ENCODE results near the gene UTS2B.

The UTS2B gene

GRCh38 chr3:191362524-191363090, 32.3 kb upstream of the UTS2B start:
- no peak overlapping the region for H3K4me3 ChIP-seq (ENCODE audit: low read depth, low read length)
- no peaks in the 10 kb centered on the region for H3K9me3 ChIP-seq
- no peak for DNase-seq
- H3K36me3 ChIP-seq: peaks cover 12% of the 10 kb centered on the region
- TF ChIP-seq CTCF (IDR thresholded peaks at IDR 0.05; ENCODE audit: low read depth, low read length): no peak
- no peaks in the 10 kb centered on the region for H3K27me3 ChIP-seq
- H3K4me1 ChIP-seq: 0 out of 2 replicates have a peak, but pooled peaks cover 5% of the 10 kb centered on the region

- H3K27me3 ChIP-seq: no peaks in the 10 kb centered on the region
- no peak overlapping the region for H3K4me3 ChIP-seq (ENCODE audit: low read depth, low read length)
- H3K36me3 ChIP-seq: peaks cover 12% of the 10 kb centered on the region
- no peak for DNase-seq
- 0 out of 2 replicates have a peak, but pooled peaks cover 5% of the 10 kb centered on the region for H3K4me1 ChIP-seq
- TF ChIP-seq CTCF (IDR thresholded peaks at IDR 0.05; ENCODE audit: low read depth, low read length): no peak
- H3K9me3 ChIP-seq: no peaks in the 10 kb centered on the region
Measured at GRCh38 chr3:191362037-191362436, 31.7 kb upstream of the UTS2B start.

GRCh38 chr3:191361456-191361855, 31.1 kb upstream of the UTS2B start:
- H3K9me3 ChIP-seq: no peaks in the 10 kb centered on the region
- no peaks in the 10 kb centered on the region for H3K27me3 ChIP-seq
- peaks cover 12% of the 10 kb centered on the region for H3K36me3 ChIP-seq
- DNase-seq: no peak
- H3K4me1 ChIP-seq: 0 out of 2 replicates have a peak, but pooled peaks cover 5% of the 10 kb centered on the region
- no peak for TF ChIP-seq CTCF (IDR thresholded peaks at IDR 0.05; ENCODE audit: low read depth, low read length)
- no peak overlapping the region for H3K4me3 ChIP-seq (ENCODE audit: low read depth, low read length)

- H3K9me3 ChIP-seq: no peaks in the 10 kb centered on the region
- no peak overlapping the region for H3K4me3 ChIP-seq (ENCODE audit: low read depth, low read length)
- peaks cover 10% of the 10 kb centered on the region for H3K36me3 ChIP-seq
- no peaks in the 10 kb centered on the region for H3K4me1 ChIP-seq
- TF ChIP-seq CTCF (IDR thresholded peaks at IDR 0.05; ENCODE audit: low read depth, low read length): no peak
- no peaks in the 10 kb centered on the region for H3K27me3 ChIP-seq
- DNase-seq: no peak
Measured at GRCh38 chr3:191360620-191361019, 30.3 kb upstream of the UTS2B start.

GRCh38 chr3:191358929-191359328, 28.6 kb upstream of the UTS2B start:
- Histone ChIP-seq H3K36me3 (peaks cover 6% of the 10 kb centered on the region; the same call in 1 of the 2 replicates), H3K27me3 (no peaks in the 10 kb centered on the region), H3K4me3 (ENCODE audit: low read depth, low read length) (no peak overlapping the region), H3K4me1 (no peaks in the 10 kb centered on the region), H3K9me3 (no peaks in the 10 kb centered on the region)
- no peak for DNase-seq
- TF ChIP-seq CTCF (IDR thresholded peaks at IDR 0.05; ENCODE audit: low read depth, low read length): no peak

GRCh38 chr3:191357909-191358308, 27.6 kb upstream of the UTS2B start:
- TF ChIP-seq CTCF (IDR thresholded peaks at IDR 0.05; ENCODE audit: low read depth, low read length): no peak
- Histone ChIP-seq H3K27me3 (no peaks in the 10 kb centered on the region), H3K4me3 (ENCODE audit: low read depth, low read length) (no peak overlapping the region), H3K4me1 (no peaks in the 10 kb centered on the region), H3K36me3 (0 out of 2 replicates have a peak, but pooled peaks cover 3% of the 10 kb centered on the region), H3K9me3 (no peaks in the 10 kb centered on the region)
- no peak for DNase-seq
